SIG-M5 treated with dmso at 0.1 percent for 504 hours (cell line): ENCODE results near the gene FUT4.
"Not testable (repeated sequence)": the region's sequence is repeated elsewhere in the genome, so short reads cannot be mapped to it uniquely, and the experiment has no call there.

Source experiments
- DNase-seq: peaks from one replicate; lab custom pipeline; 2025; ENCODE audit not compliant: unreplicated experiment; lab: John Stamatoyannopoulos, UW

FUT4 gene

GRCh38 chr11:94533206-94533605 lies 10.5 kb upstream of the FUT4 start:
- DNase-seq = no peak

- DNase-seq = peak; percentile 83
Observed at GRCh38 chr11:94533696-94534630, 9.8 kb upstream of the FUT4 start.

- DNase-seq = no peak
Observed at GRCh38 chr11:94536386-94536785, 7.3 kb upstream of the FUT4 start.

- no peak for DNase-seq
Observed at GRCh38 chr11:94537031-94537600, 6.6 kb upstream of the FUT4 start.

GRCh38 chr11:94539420-94539819 lies 4.3 kb upstream of the FUT4 start:
- DNase-seq = no peak

DNA sequence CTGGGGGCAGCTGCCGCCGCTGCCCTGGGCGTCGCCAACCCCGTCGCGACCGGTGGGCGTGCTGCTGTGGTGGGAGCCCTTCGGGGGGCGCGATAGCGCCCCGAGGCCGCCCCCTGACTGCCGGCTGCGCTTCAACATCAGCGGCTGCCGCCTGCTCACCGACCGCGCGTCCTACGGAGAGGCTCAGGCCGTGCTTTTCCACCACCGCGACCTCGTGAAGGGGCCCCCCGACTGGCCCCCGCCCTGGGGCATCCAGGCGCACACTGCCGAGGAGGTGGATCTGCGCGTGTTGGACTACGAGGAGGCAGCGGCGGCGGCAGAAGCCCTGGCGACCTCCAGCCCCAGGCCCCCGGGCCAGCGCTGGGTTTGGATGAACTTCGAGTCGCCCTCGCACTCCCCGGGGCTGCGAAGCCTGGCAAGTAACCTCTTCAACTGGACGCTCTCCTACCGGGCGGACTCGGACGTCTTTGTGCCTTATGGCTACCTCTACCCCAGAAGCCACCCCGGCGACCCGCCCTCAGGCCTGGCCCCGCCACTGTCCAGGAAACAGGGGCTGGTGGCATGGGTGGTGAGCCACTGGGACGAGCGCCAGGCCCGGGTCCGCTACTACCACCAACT lies 1.0 kb downstream of the FUT4 start:
- peak; percentile 27 for DNase-seq

GRCh38 chr11:94545264-94546161 lies 1.8 kb downstream of the FUT4 start:
- peak; percentile 23 for DNase-seq

DNA sequence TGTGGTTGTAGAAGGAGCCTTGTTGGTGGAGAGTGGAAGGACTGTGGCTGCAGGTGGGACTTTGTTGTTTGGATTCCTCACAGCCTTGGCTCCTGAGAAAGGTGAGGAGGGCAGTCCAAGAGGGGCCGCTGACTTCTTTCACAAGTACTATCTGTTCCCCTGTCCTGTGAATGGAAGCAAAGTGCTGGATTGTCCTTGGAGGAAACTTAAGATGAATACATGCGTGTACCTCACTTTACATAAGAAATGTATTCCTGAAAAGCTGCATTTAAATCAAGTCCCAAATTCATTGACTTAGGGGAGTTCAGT lies 2.4 kb downstream of the FUT4 start:
- no peak for DNase-seq

- DNase-seq = peak; percentile 42
Observed at GRCh38 chr11:94546886-94547285, 3.2 kb downstream of the FUT4 start.

GRCh38 chr11:94549146-94549545 lies 5.4 kb downstream of the FUT4 start:
- no peak for DNase-seq

DNA sequence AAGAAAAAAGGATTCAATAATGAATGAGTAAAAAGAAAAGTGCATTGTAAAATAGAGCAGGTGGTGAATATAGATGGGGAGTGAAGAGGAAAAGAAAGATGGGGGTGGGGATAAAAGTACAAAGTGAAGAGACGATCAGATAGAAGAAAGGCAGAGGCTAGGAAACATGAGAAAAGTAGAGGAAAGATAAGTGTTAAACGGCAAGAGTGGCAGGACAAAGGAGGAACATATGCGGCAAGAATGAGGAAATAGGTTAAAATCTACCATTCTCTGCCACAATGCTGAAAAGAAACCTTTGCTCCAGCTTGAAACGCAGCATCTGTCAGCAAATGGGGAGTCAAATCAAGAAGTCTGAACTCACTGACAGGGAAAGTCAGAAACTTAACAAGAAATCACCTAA lies 6.8 kb downstream of the FUT4 start:
- peak; percentile 68 for DNase-seq

GRCh38 chr11:94553938-94554337 lies 10.2 kb downstream of the FUT4 start:
- no peak for DNase-seq

DNA sequence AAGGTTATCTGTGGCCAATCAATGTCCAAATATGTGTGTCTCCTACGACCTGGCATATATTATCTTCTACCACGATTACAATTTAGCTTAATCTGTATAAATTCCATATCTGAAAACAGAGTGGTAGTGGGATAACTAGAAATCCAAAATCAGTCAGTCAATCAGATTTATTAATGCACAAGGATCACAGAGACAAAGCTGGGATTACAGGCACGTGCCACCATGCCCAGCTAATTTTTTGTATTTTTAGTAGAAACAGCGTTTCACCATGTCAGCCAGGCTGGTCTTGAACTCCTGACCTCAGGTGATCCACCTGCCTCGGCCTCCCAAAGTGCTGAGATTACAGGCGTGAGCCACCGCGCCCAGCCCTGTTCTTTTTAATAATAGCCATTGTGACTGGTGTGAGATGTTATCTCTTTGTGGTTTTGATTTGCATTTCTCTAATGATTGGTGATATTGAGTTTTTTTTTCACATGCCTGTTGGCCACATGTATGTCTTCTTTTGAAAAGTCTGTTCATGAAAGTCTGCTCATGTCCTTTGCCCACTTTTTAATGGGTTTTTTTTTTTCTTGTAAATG lies 12.1 kb downstream of the FUT4 start:
- not testable (repeated sequence) for DNase-seq

DNA sequence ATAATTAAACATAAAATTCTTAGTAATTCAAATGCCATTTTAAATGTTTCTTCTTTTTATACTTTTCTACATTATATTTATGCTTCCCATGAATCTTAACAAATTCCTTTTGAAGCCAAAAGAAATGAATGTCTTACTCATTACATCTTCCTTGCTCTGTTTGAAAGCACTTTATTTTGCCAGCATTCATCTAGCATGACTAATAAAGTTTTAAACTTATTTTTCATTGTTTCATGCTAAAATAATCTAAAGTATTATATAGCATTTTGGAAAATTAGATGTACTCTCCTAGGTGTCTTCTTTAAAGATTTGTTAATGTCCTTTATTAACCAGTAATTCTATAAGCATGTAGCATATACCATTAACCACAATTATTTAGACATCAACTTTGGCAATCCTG lies 13.7 kb downstream of the FUT4 start:
- no peak for DNase-seq

DNA sequence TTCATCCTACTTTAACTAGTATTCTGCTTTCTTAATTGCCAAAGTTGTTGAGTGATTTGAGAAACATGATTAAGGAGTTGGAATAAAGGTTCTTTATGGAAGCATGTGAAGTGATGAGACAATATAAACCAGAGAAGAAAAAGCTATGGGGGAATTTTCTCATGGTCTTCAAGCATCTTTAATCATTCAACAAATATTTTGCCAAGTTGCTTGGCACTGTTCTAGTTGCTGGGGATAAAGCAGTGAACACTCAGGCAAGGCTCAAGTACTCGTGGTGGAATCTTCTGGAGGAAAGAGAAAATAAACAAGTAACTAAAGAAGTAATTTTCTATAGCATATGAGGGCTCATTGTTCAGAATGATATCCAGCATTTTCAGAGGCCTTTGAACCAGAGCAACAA lies 14.3 kb downstream of the FUT4 start:
- DNase-seq = no peak

DNA sequence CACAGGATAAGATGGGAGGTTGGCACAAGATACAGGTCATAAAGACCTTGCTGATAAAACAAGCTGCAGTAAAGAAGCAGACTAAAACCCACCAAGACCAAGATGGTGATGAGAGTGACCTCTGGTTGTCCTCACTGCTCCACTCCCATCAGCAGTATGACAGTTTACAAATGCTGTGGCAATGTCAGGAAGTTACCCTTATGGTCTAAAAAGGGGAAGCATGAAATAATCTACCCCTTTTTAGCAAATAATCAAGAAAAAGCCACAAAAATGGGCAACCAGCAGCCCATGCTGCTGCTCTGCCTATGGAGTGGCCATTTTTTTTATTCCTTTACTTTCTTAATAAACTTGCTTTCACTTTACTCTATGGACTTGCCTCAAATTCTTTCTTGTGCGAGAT lies 14.7 kb downstream of the FUT4 start:
- peak; percentile 87 for DNase-seq

DNA sequence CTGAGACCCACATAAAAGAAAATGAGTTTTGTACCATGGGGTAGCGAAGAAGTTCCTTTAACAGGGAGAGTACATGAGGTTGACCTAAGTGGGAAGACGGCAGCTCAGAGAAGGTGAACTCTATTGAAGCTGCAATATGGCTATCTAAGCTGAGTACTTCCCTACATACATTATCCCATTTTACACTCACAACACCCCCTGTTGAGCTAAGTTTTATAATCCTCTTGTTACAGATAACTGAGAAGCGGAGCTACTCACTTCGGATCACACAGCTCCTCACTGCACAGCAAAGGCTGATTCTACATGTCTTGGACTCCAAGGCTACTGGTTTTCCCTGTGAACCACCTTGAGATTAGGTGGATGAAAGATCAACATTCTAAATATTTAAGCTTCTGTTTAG lies 15.2 kb downstream of the FUT4 start:
- no peak for DNase-seq

- DNase-seq = no peak
Observed at GRCh38 chr11:94559361-94559760, 15.6 kb downstream of the FUT4 start.

DNA sequence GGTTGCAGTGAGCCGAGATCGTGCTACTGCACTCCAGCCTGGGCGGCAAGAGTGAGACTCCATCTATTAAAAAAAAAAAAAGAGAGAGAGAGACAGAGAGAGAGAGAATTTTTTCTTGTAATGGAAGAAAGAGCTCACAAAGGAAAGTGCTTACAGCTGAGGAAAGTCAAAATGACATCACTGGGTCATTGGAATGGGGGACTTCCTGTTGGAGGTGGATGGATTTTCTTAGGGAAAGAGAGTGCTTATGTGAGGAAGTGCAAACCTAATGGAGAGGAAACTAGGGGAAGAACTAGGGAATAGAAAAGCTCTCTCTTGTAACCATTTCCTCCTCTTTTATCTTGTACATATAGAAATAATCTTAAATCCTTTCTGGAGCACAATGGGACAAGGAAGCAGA lies 17.1 kb downstream of the FUT4 start:
- DNase-seq = no peak

DNA sequence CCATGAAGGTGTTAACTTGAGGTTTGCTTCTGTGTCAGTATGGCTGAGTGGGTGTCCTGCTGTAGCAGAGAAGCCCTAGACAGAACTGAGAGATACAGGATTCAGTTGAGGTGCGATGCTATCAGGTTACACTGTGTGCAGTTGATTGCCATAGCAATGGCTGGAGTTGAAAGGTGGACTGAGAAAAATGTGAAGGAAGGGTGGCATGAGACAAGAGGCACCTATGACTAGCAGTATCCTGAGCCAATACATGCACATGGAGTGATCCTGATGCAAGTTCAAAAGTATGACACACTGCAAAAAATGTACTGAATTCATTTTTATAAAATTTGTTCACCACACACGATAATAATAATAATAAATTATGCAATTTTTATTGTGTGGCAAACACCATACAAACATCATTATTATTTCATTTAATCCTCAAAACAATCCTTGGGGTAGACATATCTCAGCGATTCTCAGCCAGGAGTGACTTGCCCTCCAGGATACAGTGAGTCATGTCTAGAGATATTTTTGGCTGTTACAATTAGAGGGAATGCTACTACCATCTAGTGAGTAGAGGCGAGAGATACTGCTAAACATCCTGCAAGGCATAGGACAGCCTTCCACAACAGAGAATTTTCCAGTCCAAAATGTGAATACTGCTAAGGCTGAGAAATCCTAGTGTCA lies 19.6 kb downstream of the FUT4 start:
- peak; percentile 14 for DNase-seq
